HG03025 (cell line): ENCODE data around the gene FAM153A.
"Not testable (repeated sequence)": the region's sequence is repeated elsewhere in the genome, so short reads cannot be mapped to it uniquely, and the experiment has no call there.

Experiments
- ATAC-seq: cut with Tn5 transposase; IDR thresholded peaks from one replicate; pipeline ENCODE4 v1.9.1; 2021; ENCODE audit warnings: mild to moderate bottlenecking, moderate library complexity; ENCODE audit not compliant: unreplicated experiment, low FRiP score

Gene FAM153A

DNA sequence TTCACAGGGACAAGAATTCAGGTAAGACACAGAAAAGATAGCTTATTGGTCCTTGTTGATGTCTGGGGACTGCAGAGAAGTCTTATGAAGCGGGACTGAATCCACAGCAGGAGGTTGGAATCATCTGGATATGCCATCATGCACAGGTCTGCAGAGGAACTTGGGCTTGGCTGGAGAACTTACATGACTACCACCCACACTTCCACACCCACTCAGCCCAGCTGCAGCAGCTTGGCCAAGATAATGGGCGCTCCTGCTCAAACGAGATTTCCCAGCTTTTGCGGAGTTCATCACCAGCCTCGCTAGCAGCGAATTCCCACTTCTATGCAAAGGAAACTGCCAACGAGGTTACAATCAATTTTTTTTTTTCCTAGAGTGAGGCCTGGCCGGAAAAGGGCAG is 21.7 kb downstream of the FAM153A start:
- not testable (repeated sequence) for ATAC-seq

DNA sequence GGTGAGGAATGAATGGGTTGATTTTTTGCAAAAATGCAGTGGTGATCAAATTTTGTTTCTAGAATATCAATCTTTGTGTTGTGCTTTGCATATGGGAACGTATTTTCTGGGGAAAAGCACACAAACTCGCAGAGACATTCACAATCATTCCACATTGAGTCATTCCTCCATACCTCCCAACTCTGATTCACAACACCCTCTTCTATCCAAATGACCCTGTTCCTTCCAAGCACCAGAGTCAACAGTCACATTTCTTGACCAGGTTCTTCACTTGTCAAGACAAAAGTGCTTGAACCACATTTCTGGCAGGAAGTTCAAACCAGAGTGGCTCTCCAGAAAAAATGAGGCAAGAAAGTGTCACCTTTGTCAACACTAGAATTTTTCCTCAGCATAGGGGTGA is 35.3 kb downstream of the FAM153A start:
- not testable (repeated sequence) for ATAC-seq

DNA sequence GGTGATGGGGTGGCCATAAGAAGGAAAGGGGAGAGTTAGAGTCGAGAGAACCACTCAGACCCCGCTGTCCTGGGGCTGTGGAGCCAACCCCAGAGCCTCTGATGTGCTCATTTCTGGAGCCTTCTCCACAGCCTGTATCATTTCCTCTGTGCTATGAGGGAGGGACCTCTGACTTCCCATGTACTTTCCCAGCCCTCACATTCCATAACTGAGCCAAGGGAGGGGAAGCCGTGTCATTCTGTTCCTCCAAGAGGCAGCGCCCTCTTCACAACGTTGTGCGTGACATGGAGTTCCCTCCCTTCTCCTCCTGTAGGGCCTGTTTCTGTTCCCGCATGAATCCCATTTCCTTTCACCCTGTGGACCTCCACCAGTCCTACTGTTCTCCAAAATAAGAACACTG is 57.8 kb downstream of the FAM153A start:
- not testable (repeated sequence) for ATAC-seq

DNA sequence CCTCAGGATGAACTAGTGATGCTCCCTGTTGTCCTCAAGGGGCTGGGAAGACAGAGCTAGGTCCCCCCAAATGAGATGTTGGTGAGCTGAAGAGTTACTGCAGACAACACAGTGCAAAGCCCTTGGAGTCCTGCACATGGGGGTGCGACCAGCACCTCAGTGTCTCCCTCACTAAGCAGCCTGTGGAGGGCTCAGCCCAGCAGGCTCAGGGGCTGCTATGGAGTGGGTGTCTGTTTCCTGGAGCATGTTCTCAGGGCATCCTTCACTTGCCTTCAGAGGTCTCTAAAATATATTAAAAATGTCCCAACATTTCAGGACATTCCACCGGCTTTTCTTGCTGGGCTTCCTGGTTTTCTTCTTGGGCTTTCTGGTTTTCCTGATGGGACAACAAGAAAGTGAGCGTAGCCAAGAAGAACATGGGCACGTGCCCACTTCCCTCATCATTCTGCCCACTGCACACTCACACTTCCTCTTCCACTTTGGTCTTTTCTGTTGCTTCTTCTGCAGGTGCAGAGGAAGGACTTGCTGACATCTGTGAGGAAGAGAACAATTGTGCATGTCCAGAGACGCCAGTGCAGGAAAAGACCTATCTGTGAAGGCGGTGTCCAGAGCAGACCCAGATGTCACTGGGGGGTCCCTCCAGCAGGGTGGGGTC is 58.7 kb downstream of the FAM153A start:
- ATAC-seq, result not testable (repeated sequence)

DNA sequence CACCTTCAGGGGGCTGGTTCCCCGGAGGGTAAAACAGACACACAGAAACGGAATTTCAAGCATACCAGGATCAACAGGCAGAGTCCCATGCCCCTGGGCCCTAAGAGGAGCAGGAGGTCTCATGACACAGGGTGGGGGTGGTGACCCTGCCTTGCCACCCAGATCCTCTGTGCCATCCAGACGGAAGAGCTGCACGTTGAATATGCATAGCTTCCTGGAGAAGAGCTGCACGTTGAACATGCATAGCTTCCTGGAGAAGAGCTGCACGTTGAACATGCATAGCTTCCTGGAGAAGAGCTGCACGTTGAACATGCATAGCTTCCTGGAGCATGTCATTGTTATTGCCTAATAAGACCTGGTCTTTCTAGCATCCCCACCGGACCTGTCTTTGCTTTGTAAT is 59.9 kb downstream of the FAM153A start:
- not testable (repeated sequence) for ATAC-seq

DNA sequence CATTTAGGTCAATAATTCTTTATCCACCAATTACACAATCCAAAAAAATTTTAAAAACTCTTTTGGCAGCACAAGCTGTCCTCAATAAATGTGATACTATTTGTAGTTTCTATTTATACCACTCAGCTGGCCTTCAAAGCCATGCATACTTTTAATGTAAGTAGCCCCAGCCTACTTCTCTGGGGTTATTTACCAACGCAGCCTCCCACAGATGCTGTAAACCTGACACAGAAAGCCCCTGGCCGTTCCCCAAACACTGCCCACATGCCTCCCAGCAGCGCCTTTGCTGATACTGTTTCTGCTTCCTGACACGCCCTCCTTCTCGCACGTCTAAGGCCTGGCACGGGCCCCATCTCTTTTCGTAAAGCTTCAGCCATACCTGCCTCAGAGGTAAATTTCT is 62.7 kb downstream of the FAM153A start:
- ATAC-seq, result not testable (repeated sequence)

DNA sequence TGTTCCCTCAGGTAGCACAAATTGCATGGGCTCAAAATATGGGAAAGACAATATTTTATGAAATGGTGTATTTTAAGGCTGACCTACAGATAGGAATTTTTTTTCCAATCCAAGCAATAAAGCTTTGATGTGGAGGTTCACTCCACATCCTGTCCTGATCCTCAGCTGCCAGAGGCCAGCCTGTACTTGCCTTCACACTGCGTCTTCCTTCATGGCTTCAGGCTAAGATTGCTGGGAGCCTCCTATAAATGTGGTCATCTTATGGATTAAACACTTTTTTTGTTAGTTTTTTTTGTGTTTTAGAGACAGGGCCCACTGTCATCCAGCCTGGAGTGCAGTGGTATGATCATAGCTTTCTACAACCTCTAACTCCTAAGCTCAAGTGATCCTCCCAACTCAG is 67.3 kb downstream of the FAM153A start:
- not testable (repeated sequence) for ATAC-seq

DNA sequence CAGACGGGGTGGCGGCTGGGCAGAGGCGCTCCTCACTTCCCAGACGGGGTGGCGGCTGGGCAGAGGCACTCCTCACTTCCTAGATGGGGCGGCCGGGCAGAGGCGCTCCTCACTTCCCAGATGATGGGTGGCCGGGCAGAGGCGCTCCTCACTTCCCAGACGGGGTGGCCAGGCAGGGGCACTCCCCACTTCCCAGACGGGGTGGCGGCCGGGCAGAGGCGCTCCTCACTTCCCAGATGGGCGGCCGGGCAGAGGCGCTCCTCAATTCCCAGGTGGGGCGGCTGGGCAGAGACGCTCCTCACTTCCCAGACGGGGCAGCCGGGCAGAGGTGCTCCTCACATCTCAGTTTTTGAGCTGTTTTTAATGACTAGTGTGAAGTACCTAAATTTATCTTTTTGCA is 86.6 kb downstream of the FAM153A start:
- not testable (repeated sequence) for ATAC-seq

DNA sequence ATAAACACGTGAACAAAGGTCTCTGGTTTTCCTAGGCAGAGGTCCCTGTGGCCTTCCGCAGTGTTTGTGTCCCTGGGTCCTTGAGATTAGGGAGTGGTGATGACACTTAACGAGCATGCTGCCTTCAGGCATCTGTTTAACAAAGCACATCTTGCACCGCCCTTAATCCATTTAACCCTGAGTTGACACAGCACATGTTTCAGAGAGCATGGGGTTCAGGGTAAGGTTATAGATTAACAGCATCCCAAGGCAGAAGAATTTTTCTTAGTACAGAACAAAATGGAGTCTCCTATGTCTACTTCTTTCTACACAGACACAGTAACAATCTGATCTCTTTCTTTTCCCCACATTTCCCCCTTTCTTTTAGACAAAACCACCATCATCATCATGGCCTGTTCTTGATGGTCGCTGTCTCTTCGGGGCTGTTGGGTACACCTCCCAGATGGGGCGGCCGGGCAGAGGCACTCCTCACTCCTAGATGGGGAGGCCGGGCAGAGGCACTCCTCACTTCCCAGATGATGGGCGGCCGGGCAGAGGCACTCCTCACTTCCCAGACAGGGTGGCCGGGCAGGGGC is 87.3 kb downstream of the FAM153A start:
- ATAC-seq, result not testable (repeated sequence)

DNA sequence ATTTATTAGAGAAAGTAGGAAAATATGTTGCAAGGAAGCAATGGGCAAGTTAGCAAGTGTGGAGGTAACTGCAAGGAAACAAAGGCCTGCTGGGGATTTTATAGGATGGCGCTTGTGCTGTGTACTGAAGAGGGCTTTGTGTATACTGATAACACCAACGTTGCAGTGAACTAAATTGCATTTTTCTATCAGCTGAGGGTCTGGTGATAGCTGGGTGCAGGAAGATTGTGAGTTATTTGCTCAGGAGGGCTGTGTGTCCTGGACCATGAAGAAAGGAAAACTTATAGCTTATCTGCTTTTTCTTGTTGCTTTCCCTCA is 88.2 kb downstream of the FAM153A start:
- ATAC-seq, result not testable (repeated sequence)

DNA sequence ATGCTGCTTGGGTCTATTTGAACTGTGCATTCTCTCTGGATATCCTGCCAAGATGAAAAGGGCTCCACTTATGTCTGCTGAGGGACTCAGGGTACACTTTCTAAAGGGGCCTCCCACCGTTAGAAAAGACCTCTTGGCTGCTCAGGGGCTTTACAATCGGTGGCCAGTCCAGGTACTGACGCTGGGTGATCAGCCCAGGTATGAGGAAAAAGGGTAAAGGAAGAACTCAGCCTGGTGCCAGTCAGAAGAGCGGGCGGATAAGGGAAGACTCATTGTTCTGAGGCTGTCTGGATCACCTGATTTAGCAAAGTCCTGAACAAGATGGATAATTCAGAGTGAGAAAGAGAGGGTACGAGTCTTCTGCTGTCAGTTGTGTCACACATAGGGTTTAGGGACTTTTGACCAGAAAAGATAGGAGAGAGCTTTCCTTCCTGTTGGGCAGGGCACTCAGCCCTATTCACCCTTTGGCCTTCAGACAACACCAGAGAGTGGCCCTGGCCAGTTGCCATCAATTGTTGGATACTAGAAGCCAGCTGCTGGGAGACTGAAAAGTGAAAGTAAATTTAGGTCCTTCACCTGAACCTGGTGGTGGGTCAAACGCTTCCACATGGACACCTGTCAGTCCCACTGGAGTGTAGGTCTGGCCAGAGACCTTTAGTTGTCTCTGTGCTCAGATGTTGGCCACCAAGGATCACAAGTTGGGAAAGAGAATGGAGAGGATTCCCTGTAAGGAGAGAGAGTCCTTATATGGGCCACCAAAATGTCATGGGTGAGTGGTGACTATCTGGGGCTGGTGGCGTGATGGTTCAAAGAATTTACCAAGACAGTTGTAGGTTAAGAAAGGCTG is 88.8 kb downstream of the FAM153A start:
- ATAC-seq, result not testable (repeated sequence)

DNA sequence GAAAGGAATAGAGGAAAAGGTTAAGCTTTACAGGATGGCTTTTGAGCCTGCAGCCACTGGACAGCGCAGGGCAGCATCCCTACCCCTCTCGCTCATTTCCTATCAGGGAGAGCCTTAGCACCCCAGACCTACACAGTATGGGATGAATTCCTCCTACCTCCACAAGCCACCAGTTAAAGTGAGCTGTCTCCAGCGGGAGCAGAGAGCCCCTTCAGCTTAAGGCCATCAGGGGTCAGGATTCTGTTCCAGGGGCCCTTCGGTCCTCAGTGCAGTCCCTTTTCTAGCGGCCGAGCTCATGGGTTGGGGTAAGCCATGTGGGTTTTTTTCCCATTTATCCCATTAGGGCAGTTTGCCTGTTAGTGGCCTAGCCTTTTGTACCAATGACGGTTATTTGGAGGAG is 89.7 kb downstream of the FAM153A start:
- not testable (repeated sequence) for ATAC-seq

DNA sequence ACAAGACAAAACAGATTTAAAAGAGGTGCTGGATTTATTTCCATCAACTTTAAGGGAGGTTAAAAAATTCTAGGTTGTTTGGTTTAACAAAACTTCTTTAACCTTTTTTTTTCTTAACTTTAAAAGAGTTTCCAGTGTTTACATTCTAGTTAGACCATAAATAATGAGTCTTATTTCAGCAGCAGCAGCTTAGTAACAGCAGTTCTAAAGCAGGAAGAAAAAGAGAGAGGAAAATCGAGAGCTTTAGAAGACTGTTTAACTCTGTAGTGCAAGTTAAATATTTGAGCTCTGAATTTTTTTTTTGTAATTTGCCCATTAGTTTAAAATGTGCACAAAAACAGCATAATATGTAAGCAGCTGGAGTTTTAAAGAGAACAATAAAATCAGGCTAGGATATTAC is 90.2 kb downstream of the FAM153A start:
- ATAC-seq, result not testable (repeated sequence)

DNA sequence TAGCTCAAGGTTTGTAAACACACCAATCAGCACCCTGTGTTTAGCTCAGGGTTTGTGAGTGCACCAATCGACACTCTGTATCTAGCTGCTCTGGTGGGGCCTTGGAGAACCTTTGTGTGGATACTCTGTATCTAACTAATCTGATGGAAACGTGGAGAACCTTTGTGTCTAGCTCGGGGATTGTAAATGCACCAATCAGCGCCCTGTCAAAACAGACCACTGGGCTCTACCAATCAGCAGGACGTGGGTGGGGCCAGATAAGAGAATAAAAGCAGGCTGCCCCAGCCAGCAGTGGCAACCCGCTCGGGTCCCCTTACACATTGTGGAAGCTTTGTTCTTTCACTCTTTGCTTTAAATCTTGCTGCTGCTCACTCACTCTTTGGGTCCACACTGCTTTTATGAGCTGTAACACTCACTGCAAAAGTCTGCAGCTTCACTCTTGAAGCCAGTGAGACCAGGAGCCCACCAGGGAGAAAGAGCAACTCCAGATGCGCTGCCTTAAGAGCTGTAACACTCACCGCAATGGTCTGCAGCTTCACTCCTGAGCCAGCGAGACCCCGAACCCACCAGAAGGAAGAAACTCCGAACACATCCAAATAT is 93.6 kb downstream of the FAM153A start:
- ATAC-seq, result not testable (repeated sequence)

DNA sequence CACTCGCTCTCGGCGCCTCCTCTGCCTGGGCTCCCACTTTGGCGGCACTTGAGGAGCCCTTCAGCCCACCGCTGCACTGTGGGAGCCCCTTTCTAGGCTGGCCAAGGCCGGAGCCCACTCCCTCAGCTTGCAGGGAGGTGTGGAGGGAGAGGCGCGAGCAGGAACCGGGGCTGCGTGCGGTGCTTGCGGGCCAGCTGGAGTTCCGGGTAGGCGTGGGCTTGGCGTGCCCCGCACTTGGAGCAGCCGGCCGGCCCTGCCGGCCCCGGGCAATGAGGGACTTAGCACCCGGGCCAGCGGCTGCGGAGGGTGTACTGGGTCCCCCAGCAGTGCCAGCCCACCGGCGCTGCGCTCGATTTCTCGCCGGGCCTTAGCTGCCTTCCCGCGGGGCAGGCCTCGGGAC is 94.6 kb downstream of the FAM153A start:
- ATAC-seq, result not testable (repeated sequence)

DNA sequence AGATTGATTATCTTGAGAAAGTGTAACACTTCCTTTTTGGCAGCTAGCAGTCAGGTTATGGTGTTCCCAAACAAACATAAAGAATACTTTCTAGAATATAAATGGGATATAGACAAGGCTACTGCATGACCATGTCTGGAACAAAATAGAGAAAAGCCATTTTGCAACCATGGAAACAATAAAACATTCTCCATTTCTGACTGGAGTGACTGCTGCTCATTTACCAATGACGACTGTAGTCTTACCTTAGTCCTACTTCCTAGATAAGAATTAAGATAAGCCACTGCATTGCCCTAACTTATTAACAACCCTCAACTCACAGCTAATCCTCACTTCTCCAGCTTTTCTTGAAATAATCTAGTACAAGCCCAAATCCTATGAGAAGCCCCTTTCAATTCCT is 100.8 kb downstream of the FAM153A start:
- not testable (repeated sequence) for ATAC-seq
